Measurements from ENCODE around the gene IL23A. TPM values are rescaled to one million over a fixed set of nuclear protein-coding genes. Genes with fewer than 3 reads are reported as not detected.

IL23A gene
- total and polyA plus RNA-seq, 2 donors from 2014 or later, result 0.88 TPM; not detected in 1

DNA sequence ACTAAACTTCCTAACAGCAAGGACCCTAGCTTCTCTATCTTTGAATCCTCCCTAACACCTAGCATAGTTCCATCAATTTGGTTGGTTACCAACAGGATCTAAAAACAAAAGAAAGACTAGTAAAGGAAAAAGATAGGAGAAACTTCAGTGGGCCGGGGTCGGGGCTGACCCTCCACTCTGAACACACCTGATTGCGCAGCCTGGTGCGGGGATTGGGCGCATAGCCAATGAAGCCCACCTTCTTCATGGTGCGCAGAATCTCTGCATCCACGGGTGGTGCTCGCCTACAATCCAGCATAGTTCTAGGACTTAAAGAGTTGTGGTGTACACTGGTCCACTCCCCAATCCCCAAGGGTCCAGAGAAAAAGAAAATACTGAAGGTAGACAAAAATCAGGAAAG, 12.6 kb upstream of the IL23A start:
- Histone ChIP-seq H3K27me3 (ENCODE audit: control insufficient read depth, insufficient read depth, low read length) (no peaks in the 10 kb centered on the region), H3K9me3 (ENCODE audit: control insufficient read depth in 2 of 3, insufficient read depth in 1 of 3, low read length in 3 of 3) (no peaks in the 10 kb centered on the region), H3K27ac (ENCODE audit: low read depth in 2 of 2, low read length in 2 of 2) (no peak overlapping the region), H3K4me3 (ENCODE audit: low read length in 3 of 3) (no peak overlapping the region), H3K36me3 (ENCODE audit: control insufficient read depth in 2 of 3, insufficient read depth in 3 of 3, low read length in 3 of 3) (peaks cover 7 to 61% (median 45%) of the 10 kb centered on the region in 3 donors), H3K4me1 (ENCODE audit: control insufficient read depth in 2 of 3, insufficient read depth in 2 of 3, low read depth in 1 of 3, low read length in 3 of 3) (no peaks in the 10 kb centered on the region), H3K9ac (ENCODE audit: low read length in 3 of 3) (no peak overlapping the region)
- FAIRE-seq (no peak), DNase-seq (no peak)
- TF ChIP-seq, protein P1, sequence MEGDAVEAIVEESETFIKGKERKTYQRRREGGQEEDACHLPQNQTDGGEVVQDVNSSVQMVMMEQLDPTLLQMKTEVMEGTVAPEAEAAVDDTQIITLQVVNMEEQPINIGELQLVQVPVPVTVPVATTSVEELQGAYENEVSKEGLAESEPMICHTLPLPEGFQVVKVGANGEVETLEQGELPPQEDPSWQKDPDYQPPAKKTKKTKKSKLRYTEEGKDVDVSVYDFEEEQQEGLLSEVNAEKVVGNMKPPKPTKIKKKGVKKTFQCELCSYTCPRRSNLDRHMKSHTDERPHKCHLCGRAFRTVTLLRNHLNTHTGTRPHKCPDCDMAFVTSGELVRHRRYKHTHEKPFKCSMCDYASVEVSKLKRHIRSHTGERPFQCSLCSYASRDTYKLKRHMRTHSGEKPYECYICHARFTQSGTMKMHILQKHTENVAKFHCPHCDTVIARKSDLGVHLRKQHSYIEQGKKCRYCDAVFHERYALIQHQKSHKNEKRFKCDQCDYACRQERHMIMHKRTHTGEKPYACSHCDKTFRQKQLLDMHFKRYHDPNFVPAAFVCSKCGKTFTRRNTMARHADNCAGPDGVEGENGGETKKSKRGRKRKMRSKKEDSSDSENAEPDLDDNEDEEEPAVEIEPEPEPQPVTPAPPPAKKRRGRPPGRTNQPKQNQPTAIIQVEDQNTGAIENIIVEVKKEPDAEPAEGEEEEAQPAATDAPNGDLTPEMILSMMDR (IDR thresholded peaks at IDR 0.05; ENCODE audit: borderline replicate concordance, extremely low read depth, insufficient read depth), result no peak
- intact Hi-C loops (cut with DNase I), result no loop called here

DNA sequence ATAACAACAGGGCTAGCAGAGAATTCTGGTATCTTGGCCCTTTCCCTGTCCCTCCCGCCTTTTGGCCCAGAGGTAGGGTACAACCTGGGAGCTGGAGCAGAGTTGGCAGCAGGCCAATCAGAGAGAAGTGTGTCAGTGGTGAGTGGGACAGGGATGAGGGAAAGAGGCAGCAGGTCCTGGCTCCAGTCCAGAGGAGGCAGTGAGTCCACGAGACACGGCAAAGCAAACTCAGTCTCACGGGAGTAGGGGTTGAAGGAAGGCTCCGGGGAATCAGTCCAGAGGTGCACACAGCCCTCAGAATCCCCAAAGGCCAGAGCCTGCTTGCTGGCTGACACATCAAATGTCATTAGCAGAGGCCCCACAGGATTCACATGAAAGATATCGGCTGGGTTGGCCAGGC, 12.2 kb upstream of the IL23A start:
- no peak overlapping the region for H3K27ac ChIP-seq (ENCODE audit: low read depth in 2 of 2, low read length in 2 of 2)
- H3K4me3 ChIP-seq (ENCODE audit: low read length in 3 of 3), result no peak overlapping the region
- TF ChIP-seq, protein P1 (IDR thresholded peaks at IDR 0.05; ENCODE audit: borderline replicate concordance, extremely low read depth, insufficient read depth), result no peak
- H3K9me3 ChIP-seq (ENCODE audit: control insufficient read depth in 2 of 3, insufficient read depth in 1 of 3, low read length in 3 of 3), result no peaks in the 10 kb centered on the region
- intact Hi-C loops (cut with DNase I), result no loop called here
- H3K9ac ChIP-seq (ENCODE audit: low read length in 3 of 3), result no peak overlapping the region
- H3K4me1 ChIP-seq (ENCODE audit: control insufficient read depth in 2 of 3, insufficient read depth in 2 of 3, low read depth in 1 of 3, low read length in 3 of 3), result no peaks in the 10 kb centered on the region
- H3K27me3 ChIP-seq (ENCODE audit: control insufficient read depth, insufficient read depth, low read length), result no peaks in the 10 kb centered on the region
- H3K36me3 ChIP-seq (ENCODE audit: control insufficient read depth in 2 of 3, insufficient read depth in 3 of 3, low read length in 3 of 3), result peaks cover 7 to 61% (median 45%) of the 10 kb centered on the region in 3 donors
- FAIRE-seq (no peak), DNase-seq (no peak)

DNA sequence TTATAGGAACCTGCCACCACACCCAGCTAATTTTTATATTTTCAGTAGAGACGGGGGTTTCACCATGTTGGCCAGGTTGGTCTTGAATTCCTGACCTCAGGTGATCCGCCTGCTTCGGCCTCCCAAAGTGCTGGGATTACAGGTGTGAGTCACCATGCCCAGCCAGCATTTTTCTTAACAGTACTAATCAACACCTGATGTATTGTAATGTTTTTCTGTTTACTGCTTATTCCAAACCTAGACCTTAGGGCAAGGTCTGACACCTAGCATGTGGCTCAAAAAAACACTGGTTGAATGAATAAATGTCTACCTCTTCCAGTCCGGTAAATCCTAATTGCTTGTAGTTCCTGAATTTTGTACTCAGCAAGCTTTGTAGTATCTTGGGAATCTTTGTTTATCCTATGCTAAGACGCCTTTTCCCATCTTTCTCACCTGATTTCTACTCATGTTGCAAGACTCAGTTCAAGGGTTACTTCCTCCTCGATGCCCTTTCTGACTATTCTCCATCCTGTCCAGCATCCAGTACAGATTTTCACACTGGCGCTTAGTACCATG, 7.7 kb upstream of the IL23A start:
- DNase-seq (no peak), FAIRE-seq (no peak)
- H3K9ac ChIP-seq (ENCODE audit: low read length in 3 of 3), result no peak overlapping the region
- H3K4me3 ChIP-seq (ENCODE audit: low read length in 3 of 3), result no peak overlapping the region
- intact Hi-C loops (cut with DNase I), result no loop called here
- no peak overlapping the region for H3K27ac ChIP-seq (ENCODE audit: low read depth in 2 of 2, low read length in 2 of 2)
- no peaks in the 10 kb centered on the region for H3K27me3 ChIP-seq (ENCODE audit: control insufficient read depth, insufficient read depth, low read length)
- TF ChIP-seq, protein P1 (IDR thresholded peaks at IDR 0.05; ENCODE audit: borderline replicate concordance, extremely low read depth, insufficient read depth), result no peak
- peaks cover 3 to 19% (median 11%) of the 10 kb centered on the region in 3 donors for H3K36me3 ChIP-seq (ENCODE audit: control insufficient read depth in 2 of 3, insufficient read depth in 3 of 3, low read length in 3 of 3)
- H3K4me1 ChIP-seq (ENCODE audit: control insufficient read depth in 2 of 3, insufficient read depth in 2 of 3, low read depth in 1 of 3, low read length in 3 of 3), result peaks cover 0 to 7% (median 6%) of the 10 kb centered on the region in 3 donors
- no peaks in the 10 kb centered on the region for H3K9me3 ChIP-seq (ENCODE audit: control insufficient read depth in 2 of 3, insufficient read depth in 1 of 3, low read length in 3 of 3)

Measured in kidney (tissue), 14 donors.